GM10266 (cell line): Measurements from ENCODE around the gene LPP.
"Not testable (repeated sequence)": the region's sequence is repeated elsewhere in the genome, so short reads cannot be mapped to it uniquely, and the experiment has no call there.

Experiments used
- DNase-seq: peaks from one replicate; pipeline ENCODE4 v3.0.0; 2012; ENCODE audit errors: extremely low spot score
- TF ChIP-seq, protein P1 (sequence below): IDR thresholded peaks from 2 replicates; pipeline ENCODE4 v1.5.1; 2012; ENCODE audit warnings: mild to moderate bottlenecking, low read depth; ENCODE audit not compliant: control insufficient read depth, insufficient read depth; ENCODE audit errors: missing control alignments

The LPP gene

DNA sequence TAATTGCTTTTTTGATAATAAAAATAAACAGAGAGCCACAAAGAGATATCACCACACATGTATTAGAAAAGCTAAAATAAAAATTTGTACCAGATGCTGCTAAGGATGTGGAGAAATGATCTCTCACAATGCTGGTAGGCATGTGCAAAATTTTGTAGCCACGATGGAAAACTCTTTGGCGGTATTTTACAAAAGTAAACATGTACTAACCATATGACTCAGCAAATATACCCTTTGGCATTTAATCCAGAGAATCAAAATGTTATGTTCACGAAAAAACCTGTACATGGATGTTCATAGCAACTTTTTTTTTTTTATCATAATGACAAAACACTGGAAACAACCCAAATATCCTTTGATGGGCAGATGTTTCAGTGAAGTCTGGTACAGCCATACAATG lies 261.2 kb downstream of the LPP start:
- TF ChIP-seq, protein P1, sequence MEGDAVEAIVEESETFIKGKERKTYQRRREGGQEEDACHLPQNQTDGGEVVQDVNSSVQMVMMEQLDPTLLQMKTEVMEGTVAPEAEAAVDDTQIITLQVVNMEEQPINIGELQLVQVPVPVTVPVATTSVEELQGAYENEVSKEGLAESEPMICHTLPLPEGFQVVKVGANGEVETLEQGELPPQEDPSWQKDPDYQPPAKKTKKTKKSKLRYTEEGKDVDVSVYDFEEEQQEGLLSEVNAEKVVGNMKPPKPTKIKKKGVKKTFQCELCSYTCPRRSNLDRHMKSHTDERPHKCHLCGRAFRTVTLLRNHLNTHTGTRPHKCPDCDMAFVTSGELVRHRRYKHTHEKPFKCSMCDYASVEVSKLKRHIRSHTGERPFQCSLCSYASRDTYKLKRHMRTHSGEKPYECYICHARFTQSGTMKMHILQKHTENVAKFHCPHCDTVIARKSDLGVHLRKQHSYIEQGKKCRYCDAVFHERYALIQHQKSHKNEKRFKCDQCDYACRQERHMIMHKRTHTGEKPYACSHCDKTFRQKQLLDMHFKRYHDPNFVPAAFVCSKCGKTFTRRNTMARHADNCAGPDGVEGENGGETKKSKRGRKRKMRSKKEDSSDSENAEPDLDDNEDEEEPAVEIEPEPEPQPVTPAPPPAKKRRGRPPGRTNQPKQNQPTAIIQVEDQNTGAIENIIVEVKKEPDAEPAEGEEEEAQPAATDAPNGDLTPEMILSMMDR = no peak
- DNase-seq = no peak

DNA sequence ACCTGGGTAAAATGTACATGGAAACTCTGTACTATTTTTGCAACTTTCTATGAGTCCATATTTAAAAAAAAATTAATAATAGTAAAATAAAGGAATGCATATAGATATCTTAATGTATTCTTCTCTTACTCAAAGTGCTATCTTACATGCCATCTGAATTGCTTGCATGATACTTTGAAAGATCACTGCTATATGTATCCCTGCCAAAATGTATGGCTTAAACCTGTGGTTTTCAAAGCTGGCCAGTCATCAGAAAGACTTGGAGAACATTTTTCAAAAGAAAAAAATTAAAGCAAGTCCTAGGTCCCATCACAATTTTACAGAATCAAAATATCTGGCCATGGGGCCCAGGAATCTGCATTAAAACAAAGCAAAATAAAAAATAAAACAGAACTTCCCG lies 262.1 kb downstream of the LPP start:
- DNase-seq = no peak
- TF ChIP-seq, protein P1 = no peak

DNA sequence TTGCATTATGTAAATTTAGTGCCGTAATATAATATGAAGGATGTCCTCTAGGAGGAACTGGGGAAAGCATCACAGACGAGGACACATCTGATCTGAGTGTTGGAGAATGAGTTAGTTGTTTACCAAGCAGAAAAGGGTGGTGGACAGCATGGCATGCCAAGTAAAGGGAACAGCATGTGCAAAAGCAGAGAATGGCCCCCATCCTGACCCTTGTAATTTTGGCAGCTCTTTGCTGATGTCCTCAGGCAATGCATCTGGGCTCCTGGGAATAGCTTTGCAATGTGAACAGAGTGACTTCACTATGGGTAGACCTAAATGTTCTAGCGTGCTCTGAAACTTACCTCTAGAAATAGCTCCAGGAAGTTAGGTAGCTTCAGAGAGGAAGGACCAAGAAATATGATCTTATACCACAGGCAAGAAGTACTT lies 263.3 kb downstream of the LPP start:
- TF ChIP-seq, protein P1 = no peak
- DNase-seq = no peak

DNA sequence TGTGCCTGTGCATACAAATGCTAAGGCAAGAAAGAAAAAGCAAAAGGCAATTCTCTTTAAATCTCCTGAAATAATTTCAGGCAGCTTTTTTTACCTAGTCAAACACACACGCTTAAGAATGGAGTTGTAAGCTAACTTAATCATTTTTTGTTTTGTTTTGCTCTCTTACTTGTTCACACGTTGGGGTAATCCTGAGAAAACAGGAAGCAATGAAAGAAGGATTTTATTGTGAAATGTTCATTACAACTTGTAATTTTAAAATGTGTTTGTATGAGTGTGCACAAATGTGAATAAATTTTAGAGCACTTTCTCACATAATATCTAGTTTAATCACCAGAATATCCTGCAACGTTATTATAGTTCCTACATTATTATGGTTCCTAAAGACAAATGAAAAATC lies 263.8 kb downstream of the LPP start:
- no peak for DNase-seq
- TF ChIP-seq, protein P1 = no peak

DNA sequence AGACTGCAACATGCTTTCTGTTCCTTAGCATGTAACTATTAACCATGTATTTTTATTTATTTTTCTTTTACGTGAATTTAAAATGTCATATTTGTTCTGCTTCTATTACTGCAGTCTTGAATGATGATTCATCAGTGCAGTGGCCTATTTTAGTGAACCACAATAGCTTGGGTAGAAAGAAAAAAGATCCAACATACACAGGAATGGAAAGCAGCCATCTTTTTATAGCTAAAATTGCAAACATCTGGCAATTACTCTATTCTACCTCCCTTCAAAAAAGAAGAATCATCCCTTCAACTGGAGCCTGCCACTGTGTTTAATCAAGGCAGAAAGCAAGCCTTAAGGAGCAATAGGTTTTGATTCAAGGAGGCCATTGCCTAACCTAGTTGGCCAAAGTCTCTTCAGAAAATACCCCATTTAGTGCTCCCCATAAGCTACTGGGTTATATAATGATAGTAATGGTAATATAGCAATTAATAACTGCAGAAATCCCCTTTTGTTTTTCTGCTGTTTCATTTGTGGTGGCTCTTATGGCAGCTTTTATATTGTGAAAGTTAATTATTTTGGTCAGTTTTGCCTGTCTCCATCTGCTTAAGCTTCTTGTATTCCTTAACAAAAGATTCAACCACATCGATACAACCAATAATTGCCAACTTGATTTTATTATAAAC lies 267.3 kb downstream of the LPP start:
- TF ChIP-seq, protein P1 = no peak
- no peak for DNase-seq

DNA sequence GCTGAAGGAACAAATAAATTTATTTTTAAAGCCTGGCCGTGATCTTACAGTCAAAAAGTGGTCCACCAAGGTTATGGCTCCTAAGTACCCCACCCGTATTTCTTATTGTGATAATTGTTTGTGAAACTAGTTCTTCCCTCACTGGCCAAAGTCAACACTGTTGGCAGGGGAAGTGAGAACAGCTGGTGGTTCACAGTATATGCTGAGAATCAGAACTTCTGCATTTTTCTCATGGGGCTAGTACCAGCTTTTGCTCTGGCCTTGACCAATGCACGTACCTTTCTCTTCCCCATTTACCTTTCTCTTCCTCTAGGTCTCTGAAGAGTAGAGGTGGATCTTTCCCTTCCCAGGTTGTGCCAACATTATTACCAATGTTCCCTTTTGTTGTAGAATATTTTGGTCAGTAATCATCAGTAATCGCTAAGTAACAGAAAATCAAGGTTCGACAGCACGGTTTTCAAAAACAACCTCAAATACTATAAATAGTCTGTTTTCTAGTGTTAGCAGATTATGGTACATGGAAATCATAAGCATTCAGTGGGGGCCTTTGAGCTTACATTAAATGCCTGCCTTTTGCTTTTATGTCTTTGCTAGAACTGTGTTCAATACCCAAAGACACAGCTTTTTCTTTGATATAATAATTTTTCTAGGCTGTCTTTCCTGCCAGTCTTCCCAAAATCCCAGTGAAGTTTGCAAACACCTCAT lies 268.0 kb downstream of the LPP start:
- DNase-seq = peak; percentile 44

DNA sequence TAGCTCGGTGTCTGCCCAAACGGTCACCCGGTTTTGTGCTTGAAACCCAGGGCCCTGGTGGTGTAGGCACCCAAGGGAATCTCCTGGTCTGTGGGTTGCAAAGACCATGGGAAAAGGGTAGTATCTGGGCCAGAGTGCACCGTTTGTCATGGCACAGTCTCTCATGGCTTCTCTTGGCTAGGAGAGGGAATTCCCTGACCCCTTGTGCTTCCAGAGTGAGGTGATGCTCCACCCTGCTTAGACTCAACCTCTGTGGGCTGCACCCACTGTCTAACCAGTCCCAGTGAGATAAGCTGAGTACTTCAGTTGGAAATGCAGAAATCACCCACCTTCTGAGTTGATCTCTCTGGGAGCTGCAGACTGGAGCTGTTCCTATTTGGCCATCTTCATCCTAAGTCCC lies 274.0 kb downstream of the LPP start:
- not testable (repeated sequence) for DNase-seq

More for the DNA sequence above, 268.0 kb downstream of the LPP start:
- TF ChIP-seq, protein P1 = no peak
